HepG2 (cell line): Measurements from ENCODE around the gene ARHGEF39. TPM values are rescaled to one million over a fixed set of nuclear protein-coding genes. Genes with fewer than 3 reads are reported as not detected.

ENCODE experiments used
- ATAC-seq: fragments of 200-7000 bp; cut with Tn5 transposase; 3 replicates; pipeline ENCODE4 v1.9.1; 2020; ENCODE audit warnings: mild to moderate bottlenecking, moderate library complexity
- BruUV-seq: library from RNA; stranded (reverse); fragments of 400-500 nt; replicated peaks from 2 replicates; lab custom pipeline; 2021; lab: Mats Ljungman, UMichigan
- CTCF ChIA-PET: fragments of 300-600 bp; formaldehyde crosslinking; extraction: SDS; loops from one replicate; lab custom pipeline; 2021; ENCODE audit warnings: low total read pairs, inconsistent platforms, low intra/inter-chr PET ratio; lab: Yijun Ruan, JAX
- POLR2A ChIA-PET: fragments of 350-600 bp; sonication (Branson Sonifier 250); formaldehyde crosslinking; loops from one replicate; lab custom pipeline; 2020; ENCODE audit warnings: antibody characterized with exemption, inconsistent platforms; lab: Yijun Ruan, JAX
- DNase-seq: peaks from one replicate; pipeline ENCODE4 v3.0.0-alpha.2; 2015; ENCODE audit warnings: low spot score
- FAIRE-seq: peaks from 3 replicates; lab custom pipeline; 2011; peaks lifted over from hg19 to GRCh38; lab: Jason Lieb, UNC
- H2AFZ ChIP-seq: one replicate; pipeline ENCODE4 v1.6.1; 2011; ENCODE audit warnings: low read length, inconsistent platforms
- H3K27ac ChIP-seq: fragments of 300-600 bp; 3 replicates; pipeline ENCODE4 v1.8.0; 2011; ENCODE audit warnings: mixed run types, mild to moderate bottlenecking, mixed read lengths, low read length, inconsistent platforms; ENCODE audit not compliant: insufficient read depth; ENCODE audit errors: extremely low read length
- H3K27me3 ChIP-seq, 2 experiments: fragments of 200-600 bp in 1 of 2; 2 replicates in 1 of 2; 3 replicates in 1 of 2; pipeline versions ENCODE4 v1.6.0 to v1.8.0; 2011; ENCODE audit warnings: low read length in 2 of 2, mild to moderate bottlenecking in 2 of 2, moderate library complexity in 2 of 2, inconsistent platforms in 1 of 2; ENCODE audit not compliant: insufficient read depth in 2 of 2, control insufficient read depth in 1 of 2
- H3K36me3 ChIP-seq, 2 experiments: fragments of 200-600 bp in 1 of 2; replicated peaks in 1 of 2; 2 replicates in 1 of 2; 3 replicates in 1 of 2; pipeline versions ENCODE4 v1.5.1 to v1.8.0; 2011; ENCODE audit warnings: low read length in 2 of 2, inconsistent platforms in 1 of 2; ENCODE audit not compliant: insufficient read depth in 2 of 2, control insufficient read depth in 1 of 2
- H3K4me1 ChIP-seq: 2 replicates; pipeline ENCODE4 v1.5.1; 2012; ENCODE audit warnings: low read length, inconsistent platforms; ENCODE audit not compliant: insufficient read depth
- H3K4me2 ChIP-seq: 2 replicates; pipeline ENCODE4 v1.6.0; 2011; ENCODE audit warnings: low read depth, low read length, inconsistent platforms
- H3K4me3 ChIP-seq, 3 experiments: fragments of 200-600 bp in 1 of 3; sonication (generic), shearing (Covaris generic) in 1 of 3; replicated peaks in 1 of 3; 2 replicates each; pipeline ENCODE4 v1.5.1; 2011 to 2016; ENCODE audit warnings: low read length in 3 of 3, inconsistent platforms in 2 of 3, low read depth in 2 of 3, mild to moderate bottlenecking in 2 of 3, control low read depth in 1 of 3, mixed read lengths in 1 of 3; ENCODE audit not compliant: insufficient read depth in 1 of 3
- H3K79me2 ChIP-seq: one replicate; pipeline ENCODE4 v1.6.1; 2011; ENCODE audit warnings: low read length, inconsistent platforms; ENCODE audit not compliant: insufficient read depth
- H3K9ac ChIP-seq: 2 replicates; pipeline ENCODE4 v1.6.0; 2011; ENCODE audit warnings: mild to moderate bottlenecking, low read depth, low read length, inconsistent platforms; ENCODE audit not compliant: insufficient read depth
- H3K9me3 ChIP-seq: 2 replicates; pipeline ENCODE4 v1.5.1; 2012; ENCODE audit warnings: mild to moderate bottlenecking, low read length
- H4K20me1 ChIP-seq: 2 replicates; pipeline ENCODE4 v1.6.0; 2011; ENCODE audit warnings: inconsistent platforms, mild to moderate bottlenecking, low read length, moderate library complexity; ENCODE audit not compliant: insufficient read depth
- CBFB ChIP-seq: sonication (generic); formaldehyde crosslinking; IDR thresholded peaks from 2 replicates; pipeline ENCODE4 v1.4.0; 2020; ENCODE audit warnings: missing genetic modification reagents
- FLYWCH1 ChIP-seq: sonication (generic); formaldehyde crosslinking; IDR thresholded peaks from 2 replicates; pipeline ENCODE4 v1.8.1; 2023; ENCODE audit warnings: mild to moderate bottlenecking, missing genetic modification reagents
- FOSL1 ChIP-seq: sonication (generic); formaldehyde crosslinking; IDR thresholded peaks from 2 replicates; pipeline ENCODE4 v1.9.0; 2021; ENCODE audit warnings: missing genetic modification reagents, borderline replicate concordance
- MED13 ChIP-seq: sonication (generic); formaldehyde crosslinking; IDR thresholded peaks from 2 replicates; pipeline ENCODE4 v1.5.0; 2020; ENCODE audit warnings: missing genetic modification reagents
- RXRB ChIP-seq: IDR thresholded peaks from 2 replicates; pipeline ENCODE4 v1.6.1; 2016; ENCODE audit warnings: borderline replicate concordance, missing genetic modification reagents, missing compliant biosample characterization
- SKI ChIP-seq: fragments of 450-650 bp; IDR thresholded peaks from one replicate; pipeline ENCODE4 v1.6.1; 2018; ENCODE audit warnings: mild to moderate bottlenecking; ENCODE audit not compliant: partially characterized antibody
- SRF ChIP-seq: IDR thresholded peaks from 2 replicates; pipeline ENCODE4 v1.6.1; 2011; ENCODE audit warnings: mild to moderate bottlenecking, low read depth, low read length, moderate library complexity
- ZFP36 ChIP-seq: fragments of 150-350 bp; IDR thresholded peaks from 2 replicates; pipeline ENCODE4 v1.6.1; 2018; ENCODE audit warnings: borderline replicate concordance, low read length, low read depth; ENCODE audit not compliant: partially characterized antibody
- ZNF205 ChIP-seq: IDR thresholded peaks from 2 replicates; pipeline ENCODE4 v1.6.1; 2018; ENCODE audit warnings: missing biosample characterization, missing genetic modification reagents
- ZNF235 ChIP-seq: sonication (generic); formaldehyde crosslinking; IDR thresholded peaks from 2 replicates; pipeline ENCODE4 v1.8.1; 2023; ENCODE audit warnings: mild to moderate bottlenecking, missing genetic modification reagents, borderline replicate concordance
- ZNF3 ChIP-seq: IDR thresholded peaks from 2 replicates; pipeline ENCODE4 v1.7.0; 2017; ENCODE audit warnings: inconsistent platforms
- ZNF333 ChIP-seq: sonication (generic); formaldehyde crosslinking; IDR thresholded peaks from 2 replicates; pipeline ENCODE4 v1.4.0; 2020; ENCODE audit warnings: mild to moderate bottlenecking, missing genetic modification reagents, borderline replicate concordance
- ZNF451 ChIP-seq: sonication (generic); formaldehyde crosslinking; IDR thresholded peaks from 2 replicates; pipeline ENCODE4 v1.5.0; 2020; ENCODE audit warnings: mild to moderate bottlenecking, missing genetic modification reagents
- ZNF570 ChIP-seq: sonication (generic); formaldehyde crosslinking; IDR thresholded peaks from 2 replicates; pipeline ENCODE4 v1.4.0; 2020; ENCODE audit warnings: mild to moderate bottlenecking, missing genetic modification reagents, borderline replicate concordance
- WGBS: methylation state at CpG from one replicate; pipeline ENCODE4 v1.1.6; 2017; ENCODE audit warnings: low lambda C conversion rate; 5-methylcytosine and 5-hydroxymethylcytosine counted together
- in situ Hi-C: cut with HindIII; loops from 2 replicates; pipeline ENCODE4 v1.10.0; 2017; ENCODE audit warnings: low pct_unique_long_range_greater_than_20kb; ENCODE audit not compliant: extremely low pct_ligation_motif_present
- intact Hi-C: fragments of 100-400 bp; cut with micrococcal nuclease; formaldehyde crosslinking; loops from one replicate; pipeline ENCODE4 v1.10.0; 2022; ENCODE audit not compliant: unreplicated experiment
- polyA plus RNA-seq, 8 experiments: library from polyadenylated mRNA; depleted of rRNA in 3 of 8; stranded (reverse) in 7 of 8; unstranded in 1 of 8; fragments of >200 nt; fragmentation: Illumina TruSeq in 4 of 8; extraction: Trizol in 4 of 8; gene quantifications; 2 replicates each; pipeline versions ENCODE4 v1.2.1 to v1.2.3, GENCODE V29; 2011 to 2016; ENCODE audit warnings: low read depth in 4 of 8, missing spikeins in 1 of 8, mixed read lengths in 1 of 8; ENCODE audit not compliant: insufficient read depth in 1 of 8
- total RNA-seq, 5 experiments: library from RNA; depleted of rRNA; stranded (reverse); fragments of >200 nt; fragmentation: Illumina TruSeq; extraction: Trizol; gene quantifications; 2 replicates each; pipeline ENCODE4 v1.2.3, GENCODE V29; 2016; ENCODE audit warnings: low read depth in 1 of 5
- TF ChIP-seq, protein P1 (sequence below): fragments of 450-650 bp; IDR thresholded peaks from 2 replicates; pipeline ENCODE4 v1.6.1; 2016
- TF ChIP-seq, protein P2 (sequence below): sonication (generic); formaldehyde crosslinking; IDR thresholded peaks from 2 replicates; pipeline ENCODE4 v1.9.0; 2021; ENCODE audit warnings: missing genetic modification reagents, borderline replicate concordance
- TF ChIP-seq, protein P3 (sequence below): IDR thresholded peaks from 2 replicates; pipeline ENCODE4 v1.6.1; 2016; ENCODE audit warnings: mild to moderate bottlenecking, missing biosample characterization, missing genetic modification reagents
- TF ChIP-seq, protein P4 (sequence below), 2 experiments: fragments of 450-650 bp in 1 of 2; sonication (generic) in 1 of 2; formaldehyde crosslinking; IDR thresholded peaks; 2 replicates each; pipeline versions ENCODE4 v1.5.0 to v1.8.0; 2020 to 2022; ENCODE audit warnings: mild to moderate bottlenecking in 1 of 2, missing genetic modification reagents in 1 of 2
- TF ChIP-seq, protein P5 (sequence below): sonication (generic); formaldehyde crosslinking; IDR thresholded peaks from 2 replicates; pipeline ENCODE4 v1.4.0; 2020; ENCODE audit warnings: missing genetic modification reagents

The ARHGEF39 gene
- total and polyA plus RNA-seq, 2 of the 13 experiments (the other 11 are each of a cell fraction or from before 2014, with no cell fraction given), result 11.2 to 12.3 TPM

DNA sequence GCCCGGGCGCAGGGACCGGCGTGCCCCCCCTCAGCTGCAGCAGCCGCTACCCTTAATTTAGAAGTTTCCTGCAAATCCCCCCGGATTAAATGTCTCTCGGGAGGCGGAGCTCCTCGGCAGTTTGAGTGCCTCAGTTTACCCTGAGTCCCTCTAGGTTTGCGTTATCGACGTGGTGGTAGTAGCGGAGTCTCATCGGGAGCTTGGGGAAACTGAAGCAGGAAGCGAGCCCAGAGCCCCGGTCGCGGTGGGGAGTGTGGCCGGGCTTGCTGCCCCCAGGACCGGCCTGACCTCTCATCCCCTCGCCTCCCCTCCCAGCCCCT is 25.3 kb upstream of the ARHGEF39 start:
- FAIRE-seq, result no peak
- Histone ChIP-seq H3K36me3 (no peaks in the 10 kb centered on the region), H3K4me1 (peaks cover 66% of the 10 kb centered on the region), H2AFZ (no peak overlapping the region), H3K27ac (no peak overlapping the region), H3K79me2 (no peaks in the 10 kb centered on the region), H3K9ac (peak overlapping the region; percentile 68; the same call in 1 of the 2 replicates), H4K20me1 (no peaks in the 10 kb centered on the region), H3K4me3 (peak overlapping the region; percentile 75 to 84 (median 81); a peak in 4 of 6 replicates), H3K9me3 (no peaks in the 10 kb centered on the region), H3K4me2 (peak overlapping the region; percentile 90), H3K27me3 (no peaks in the 10 kb centered on the region)
- ChIA-PET POLR2A (interaction anchor here (0.7 to 6.1 kb wide), 12 partner anchors 10 to 139 kb away, joined by 3 to 68 read pairs (median 8); partner anchors contain the start of genes ARHGEF39, CA9, CCDC107 and CREB3), CTCF (no interaction called here)
- ATAC-seq, result peak; percentile 31; the same call in 2 of the 3 replicates
- WGBS, result 74% methylated on average over 10 of the region's 21 CpGs
- DNase-seq, result no peak
- intact Hi-C loops (loop anchor here (10.0 kb wide), 1 partner anchor 45 kb away; no protein-coding TSS in a partner anchor), in situ Hi-C loops (no loop called here)
- no TSS peak for BruUV-seq
- no peak for TF ChIP-seq ZNF333 (CRISPR knock-in tag)
- no peak for TF ChIP-seq FLYWCH1 (CRISPR knock-in tag)
- TF ChIP-seq CBFB, result no peak
- TF ChIP-seq, protein P1, sequence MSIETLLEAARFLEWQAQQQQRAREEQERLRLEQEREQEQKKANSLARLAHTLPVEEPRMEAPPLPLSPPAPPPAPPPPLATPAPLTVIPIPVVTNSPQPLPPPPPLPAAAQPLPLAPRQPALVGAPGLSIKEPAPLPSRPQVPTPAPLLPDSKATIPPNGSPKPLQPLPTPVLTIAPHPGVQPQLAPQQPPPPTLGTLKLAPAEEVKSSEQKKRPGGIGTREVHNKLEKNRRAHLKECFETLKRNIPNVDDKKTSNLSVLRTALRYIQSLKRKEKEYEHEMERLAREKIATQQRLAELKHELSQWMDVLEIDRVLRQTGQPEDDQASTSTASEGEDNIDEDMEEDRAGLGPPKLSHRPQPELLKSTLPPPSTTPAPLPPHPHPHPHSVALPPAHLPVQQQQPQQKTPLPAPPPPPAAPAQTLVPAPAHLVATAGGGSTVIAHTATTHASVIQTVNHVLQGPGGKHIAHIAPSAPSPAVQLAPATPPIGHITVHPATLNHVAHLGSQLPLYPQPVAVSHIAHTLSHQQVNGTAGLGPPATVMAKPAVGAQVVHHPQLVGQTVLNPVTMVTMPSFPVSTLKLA, result no peak
- TF ChIP-seq ZNF205 (CRISPR knock-in tag), result no peak
- TF ChIP-seq ZNF3 (CRISPR knock-in tag), result no peak
- TF ChIP-seq ZNF235, result no peak
- TF ChIP-seq, protein P2, sequence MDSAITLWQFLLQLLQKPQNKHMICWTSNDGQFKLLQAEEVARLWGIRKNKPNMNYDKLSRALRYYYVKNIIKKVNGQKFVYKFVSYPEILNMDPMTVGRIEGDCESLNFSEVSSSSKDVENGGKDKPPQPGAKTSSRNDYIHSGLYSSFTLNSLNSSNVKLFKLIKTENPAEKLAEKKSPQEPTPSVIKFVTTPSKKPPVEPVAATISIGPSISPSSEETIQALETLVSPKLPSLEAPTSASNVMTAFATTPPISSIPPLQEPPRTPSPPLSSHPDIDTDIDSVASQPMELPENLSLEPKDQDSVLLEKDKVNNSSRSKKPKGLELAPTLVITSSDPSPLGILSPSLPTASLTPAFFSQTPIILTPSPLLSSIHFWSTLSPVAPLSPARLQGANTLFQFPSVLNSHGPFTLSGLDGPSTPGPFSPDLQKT (CRISPR knock-in tag), result no peak
- TF ChIP-seq SKI, result no peak
- TF ChIP-seq, protein P3, sequence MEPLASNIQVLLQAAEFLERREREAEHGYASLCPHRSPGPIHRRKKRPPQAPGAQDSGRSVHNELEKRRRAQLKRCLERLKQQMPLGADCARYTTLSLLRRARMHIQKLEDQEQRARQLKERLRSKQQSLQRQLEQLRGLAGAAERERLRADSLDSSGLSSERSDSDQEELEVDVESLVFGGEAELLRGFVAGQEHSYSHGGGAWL (CRISPR knock-in tag), result no peak
- no peak for TF ChIP-seq FOSL1 (CRISPR knock-in tag)
- TF ChIP-seq RXRB (CRISPR knock-in tag), result no peak
- TF ChIP-seq, protein P4, sequence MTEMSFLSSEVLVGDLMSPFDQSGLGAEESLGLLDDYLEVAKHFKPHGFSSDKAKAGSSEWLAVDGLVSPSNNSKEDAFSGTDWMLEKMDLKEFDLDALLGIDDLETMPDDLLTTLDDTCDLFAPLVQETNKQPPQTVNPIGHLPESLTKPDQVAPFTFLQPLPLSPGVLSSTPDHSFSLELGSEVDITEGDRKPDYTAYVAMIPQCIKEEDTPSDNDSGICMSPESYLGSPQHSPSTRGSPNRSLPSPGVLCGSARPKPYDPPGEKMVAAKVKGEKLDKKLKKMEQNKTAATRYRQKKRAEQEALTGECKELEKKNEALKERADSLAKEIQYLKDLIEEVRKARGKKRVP (CRISPR knock-in tag; IDR thresholded peaks at IDR 0.05), result no peak
- TF ChIP-seq ZNF570 (CRISPR knock-in tag), result no peak
- TF ChIP-seq, protein P5, sequence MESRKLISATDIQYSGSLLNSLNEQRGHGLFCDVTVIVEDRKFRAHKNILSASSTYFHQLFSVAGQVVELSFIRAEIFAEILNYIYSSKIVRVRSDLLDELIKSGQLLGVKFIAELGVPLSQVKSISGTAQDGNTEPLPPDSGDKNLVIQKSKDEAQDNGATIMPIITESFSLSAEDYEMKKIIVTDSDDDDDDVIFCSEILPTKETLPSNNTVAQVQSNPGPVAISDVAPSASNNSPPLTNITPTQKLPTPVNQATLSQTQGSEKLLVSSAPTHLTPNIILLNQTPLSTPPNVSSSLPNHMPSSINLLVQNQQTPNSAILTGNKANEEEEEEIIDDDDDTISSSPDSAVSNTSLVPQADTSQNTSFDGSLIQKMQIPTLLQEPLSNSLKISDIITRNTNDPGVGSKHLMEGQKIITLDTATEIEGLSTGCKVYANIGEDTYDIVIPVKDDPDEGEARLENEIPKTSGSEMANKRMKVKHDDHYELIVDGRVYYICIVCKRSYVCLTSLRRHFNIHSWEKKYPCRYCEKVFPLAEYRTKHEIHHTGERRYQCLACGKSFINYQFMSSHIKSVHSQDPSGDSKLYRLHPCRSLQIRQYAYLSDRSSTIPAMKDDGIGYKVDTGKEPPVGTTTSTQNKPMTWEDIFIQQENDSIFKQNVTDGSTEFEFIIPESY (CRISPR knock-in tag), result 0 out of 2 replicates have a peak, but pooled peaks have one; percentile 22
- TF ChIP-seq ZFP36, result no peak
- no peak for TF ChIP-seq MED13 (CRISPR knock-in tag)
- TF ChIP-seq SRF, result no peak
- TF ChIP-seq ZNF451, result no peak
